HepG2 (cell line): ENCODE data around the gene EDC3. TPM values are rescaled to one million over a fixed set of nuclear protein-coding genes. Genes with fewer than 3 reads are reported as not detected.

ENCODE experiments used
- ATAC-seq: fragments of 200-7000 bp; cut with Tn5 transposase; 3 replicates; pipeline ENCODE4 v1.9.1; 2020; ENCODE audit warnings: mild to moderate bottlenecking, moderate library complexity
- BruUV-seq: library from RNA; stranded (reverse); fragments of 400-500 nt; replicated peaks from 2 replicates; lab custom pipeline; 2021; lab: Mats Ljungman, UMichigan
- CTCF ChIA-PET: fragments of 300-600 bp; formaldehyde crosslinking; extraction: SDS; loops from one replicate; lab custom pipeline; 2021; ENCODE audit warnings: low total read pairs, inconsistent platforms, low intra/inter-chr PET ratio; lab: Yijun Ruan, JAX
- POLR2A ChIA-PET: fragments of 350-600 bp; sonication (Branson Sonifier 250); formaldehyde crosslinking; loops from one replicate; lab custom pipeline; 2020; ENCODE audit warnings: antibody characterized with exemption, inconsistent platforms; lab: Yijun Ruan, JAX
- DNase-seq: peaks from one replicate; pipeline ENCODE4 v3.0.0-alpha.2; 2015; ENCODE audit warnings: low spot score
- FAIRE-seq: peaks from 3 replicates; lab custom pipeline; 2011; peaks lifted over from hg19 to GRCh38; lab: Jason Lieb, UNC
- H2AFZ ChIP-seq: one replicate; pipeline ENCODE4 v1.6.1; 2011; ENCODE audit warnings: low read length, inconsistent platforms
- H3K27ac ChIP-seq: fragments of 300-600 bp; 3 replicates; pipeline ENCODE4 v1.8.0; 2011; ENCODE audit warnings: mixed run types, mild to moderate bottlenecking, mixed read lengths, low read length, inconsistent platforms; ENCODE audit not compliant: insufficient read depth; ENCODE audit errors: extremely low read length
- H3K27me3 ChIP-seq, 2 experiments: fragments of 200-600 bp in 1 of 2; 2 replicates in 1 of 2; 3 replicates in 1 of 2; pipeline versions ENCODE4 v1.6.0 to v1.8.0; 2011; ENCODE audit warnings: low read length in 2 of 2, mild to moderate bottlenecking in 2 of 2, moderate library complexity in 2 of 2, inconsistent platforms in 1 of 2; ENCODE audit not compliant: insufficient read depth in 2 of 2, control insufficient read depth in 1 of 2
- H3K36me3 ChIP-seq, 2 experiments: fragments of 200-600 bp in 1 of 2; replicated peaks in 1 of 2; 2 replicates in 1 of 2; 3 replicates in 1 of 2; pipeline versions ENCODE4 v1.5.1 to v1.8.0; 2011; ENCODE audit warnings: low read length in 2 of 2, inconsistent platforms in 1 of 2; ENCODE audit not compliant: insufficient read depth in 2 of 2, control insufficient read depth in 1 of 2
- H3K4me1 ChIP-seq: 2 replicates; pipeline ENCODE4 v1.5.1; 2012; ENCODE audit warnings: low read length, inconsistent platforms; ENCODE audit not compliant: insufficient read depth
- H3K4me2 ChIP-seq: 2 replicates; pipeline ENCODE4 v1.6.0; 2011; ENCODE audit warnings: low read depth, low read length, inconsistent platforms
- H3K4me3 ChIP-seq, 3 experiments: fragments of 200-600 bp in 1 of 3; sonication (generic), shearing (Covaris generic) in 1 of 3; replicated peaks in 1 of 3; 2 replicates each; pipeline ENCODE4 v1.5.1; 2011 to 2016; ENCODE audit warnings: low read length in 3 of 3, inconsistent platforms in 2 of 3, low read depth in 2 of 3, mild to moderate bottlenecking in 2 of 3, control low read depth in 1 of 3, mixed read lengths in 1 of 3; ENCODE audit not compliant: insufficient read depth in 1 of 3
- H3K79me2 ChIP-seq: one replicate; pipeline ENCODE4 v1.6.1; 2011; ENCODE audit warnings: low read length, inconsistent platforms; ENCODE audit not compliant: insufficient read depth
- H3K9ac ChIP-seq: 2 replicates; pipeline ENCODE4 v1.6.0; 2011; ENCODE audit warnings: mild to moderate bottlenecking, low read depth, low read length, inconsistent platforms; ENCODE audit not compliant: insufficient read depth
- H3K9me3 ChIP-seq: 2 replicates; pipeline ENCODE4 v1.5.1; 2012; ENCODE audit warnings: mild to moderate bottlenecking, low read length
- H4K20me1 ChIP-seq: 2 replicates; pipeline ENCODE4 v1.6.0; 2011; ENCODE audit warnings: inconsistent platforms, mild to moderate bottlenecking, low read length, moderate library complexity; ENCODE audit not compliant: insufficient read depth
- CENPBD1 ChIP-seq: sonication (generic); formaldehyde crosslinking; IDR thresholded peaks from 2 replicates; pipeline ENCODE4 v1.8.0; 2022; ENCODE audit warnings: missing genetic modification reagents, low read depth, mild to moderate bottlenecking, borderline replicate concordance
- GATAD1 ChIP-seq: IDR thresholded peaks from 2 replicates; pipeline ENCODE4 v1.6.1; 2016; ENCODE audit warnings: missing genetic modification reagents, missing compliant biosample characterization
- KDM1A ChIP-seq: IDR thresholded peaks from 2 replicates; pipeline ENCODE4 v1.6.1; 2016; ENCODE audit warnings: missing compliant biosample characterization
- KLF16 ChIP-seq, 2 experiments: sonication (generic) in 1 of 2; formaldehyde crosslinking in 1 of 2; IDR thresholded peaks; 2 replicates each; pipeline versions ENCODE4 v1.6.1 to v1.8.0; 2016 to 2023; ENCODE audit warnings: missing genetic modification reagents in 2 of 2, missing compliant biosample characterization in 1 of 2
- SMC3 ChIP-seq: IDR thresholded peaks from 2 replicates; pipeline ENCODE4 v1.6.1; 2011; ENCODE audit warnings: low read length, improper control_type of control experiment
- TAF1 ChIP-seq: sonication (generic); formaldehyde crosslinking; IDR thresholded peaks from 2 replicates; pipeline ENCODE4 v1.4.0; 2020; ENCODE audit warnings: missing genetic modification reagents
- ZBTB40 ChIP-seq, 2 experiments: fragments of 450-650 bp in 1 of 2; sonication (generic) in 1 of 2; formaldehyde crosslinking in 1 of 2; IDR thresholded peaks; 2 replicates each; pipeline versions ENCODE4 v1.6.1 to v1.8.0; 2016 to 2022; ENCODE audit warnings: antibody characterized with exemption in 1 of 2, mild to moderate bottlenecking in 1 of 2, missing genetic modification reagents in 1 of 2
- ZNF17 ChIP-seq: sonication (generic); formaldehyde crosslinking; IDR thresholded peaks from 2 replicates; pipeline ENCODE4 v1.5.0; 2020; ENCODE audit warnings: mild to moderate bottlenecking, missing genetic modification reagents
- WGBS: methylation state at CpG from one replicate; pipeline ENCODE4 v1.1.6; 2017; ENCODE audit warnings: low lambda C conversion rate; 5-methylcytosine and 5-hydroxymethylcytosine counted together
- in situ Hi-C: cut with HindIII; loops from 2 replicates; pipeline ENCODE4 v1.10.0; 2017; ENCODE audit warnings: low pct_unique_long_range_greater_than_20kb; ENCODE audit not compliant: extremely low pct_ligation_motif_present
- intact Hi-C: fragments of 100-400 bp; cut with micrococcal nuclease; formaldehyde crosslinking; loops from one replicate; pipeline ENCODE4 v1.10.0; 2022; ENCODE audit not compliant: unreplicated experiment
- polyA plus RNA-seq, 8 experiments: library from polyadenylated mRNA; depleted of rRNA in 3 of 8; stranded (reverse) in 7 of 8; unstranded in 1 of 8; fragments of >200 nt; fragmentation: Illumina TruSeq in 4 of 8; extraction: Trizol in 4 of 8; gene quantifications; 2 replicates each; pipeline versions ENCODE4 v1.2.1 to v1.2.3, GENCODE V29; 2011 to 2016; ENCODE audit warnings: low read depth in 4 of 8, missing spikeins in 1 of 8, mixed read lengths in 1 of 8; ENCODE audit not compliant: insufficient read depth in 1 of 8
- total RNA-seq, 5 experiments: library from RNA; depleted of rRNA; stranded (reverse); fragments of >200 nt; fragmentation: Illumina TruSeq; extraction: Trizol; gene quantifications; 2 replicates each; pipeline ENCODE4 v1.2.3, GENCODE V29; 2016; ENCODE audit warnings: low read depth in 1 of 5

Gene EDC3
- total and polyA plus RNA-seq, 2 of the 13 experiments (the other 11 are each of a cell fraction or from before 2014, with no cell fraction given) = 17.4 to 32.0 TPM

- no peak for TF ChIP-seq ZBTB40 (IDR thresholded peaks at IDR 0.05)
- no peak for TF ChIP-seq ZBTB40 (CRISPR knock-in tag; IDR thresholded peaks at IDR 0.05)
- TF ChIP-seq GATAD1 (CRISPR knock-in tag) = 0 out of 2 replicates have a peak, but pooled peaks have one; percentile 20
- TF ChIP-seq, all 625 proteins: peak for 43
These were observed 20.8 kb upstream of the EDC3 start (continued) for GRCh38 chr15:74716651-74717050.

DNA sequence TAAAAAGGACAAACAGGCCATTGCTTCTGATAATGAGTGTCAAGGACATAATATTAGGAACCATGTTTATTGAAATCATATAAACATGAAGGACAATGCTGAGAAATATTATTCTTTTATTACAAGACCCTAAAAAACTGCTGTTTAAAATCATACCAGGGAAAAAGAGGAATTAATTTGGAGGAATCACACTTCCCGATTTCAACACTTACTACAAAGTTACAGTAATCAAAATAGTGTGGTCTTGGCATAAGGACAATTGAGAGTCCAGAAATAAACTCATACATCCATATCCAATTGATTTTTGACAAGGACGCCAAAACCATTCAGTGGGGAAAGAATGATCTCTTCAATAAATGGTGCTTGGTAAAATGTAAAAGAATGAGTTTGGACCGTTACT lies 16.5 kb upstream of the EDC3 start:
- 38% methylated on average over 3 of the region's 3 CpGs for WGBS
- no TSS peak for BruUV-seq
- Histone ChIP-seq H3K9ac (no peak overlapping the region), H3K36me3 (no peaks in the 10 kb centered on the region), H3K4me1 (peaks cover 19% of the 10 kb centered on the region), H3K27me3 (no peaks in the 10 kb centered on the region), H3K4me2 (no peak overlapping the region), H2AFZ (no peak overlapping the region), H3K9me3 (no peaks in the 10 kb centered on the region), H3K27ac (no peak overlapping the region), H3K4me3 (no peak overlapping the region), H4K20me1 (no peaks in the 10 kb centered on the region), H3K79me2 (no peaks in the 10 kb centered on the region)
- FAIRE-seq (no peak), DNase-seq (no peak), ATAC-seq (no peak)
- TF ChIP-seq KLF16 (CRISPR knock-in tag; IDR thresholded peaks at IDR 0.05) (no peak), ZNF17 (CRISPR knock-in tag) (no peak), CENPBD1 (CRISPR knock-in tag) (no peak), KDM1A (CRISPR knock-in tag) (no peak), TAF1 (no peak), SMC3 (no peak)
- intact Hi-C loops (no loop called here), in situ Hi-C loops (no loop called here)
- CTCF ChIA-PET = no interaction called here
- POLR2A ChIA-PET = no interaction called here
